RWPE2 (cell line): ENCODE measurements around the gene LAD1.

Source experiments
- ATAC-seq: fragments of 200-7000 bp; cut with Tn5 transposase; 3 replicates; pipeline ENCODE4 v1.9.1; 2021; ENCODE audit warnings: low read depth
- DNase-seq: peaks from one replicate; pipeline ENCODE4 v3.0.0-alpha.2; 2020; ENCODE audit warnings: low spot score
- H3K27ac ChIP-seq: fragments of 450-650 bp; 2 replicates; pipeline ENCODE4 v1.5.1; 2017; ENCODE audit warnings: mild to moderate bottlenecking; ENCODE audit not compliant: poor library complexity, severe bottlenecking
- H3K27me3 ChIP-seq: fragments of 250-450 bp; sonication (Bioruptor Pico); 2 replicates; pipeline ENCODE4 v1.5.1; 2021; ENCODE audit warnings: mild to moderate bottlenecking, moderate library complexity; ENCODE audit not compliant: insufficient read depth, poor library complexity, severe bottlenecking
- H3K36me3 ChIP-seq: fragments of 250-450 bp; sonication (Bioruptor Pico); 2 replicates; pipeline ENCODE4 v1.5.1; 2020; ENCODE audit warnings: low read depth, mild to moderate bottlenecking, moderate library complexity
- H3K4me1 ChIP-seq: fragments of 250-450 bp; sonication (Bioruptor Pico); 2 replicates; pipeline ENCODE4 v1.5.1; 2021; ENCODE audit warnings: mild to moderate bottlenecking, moderate library complexity; ENCODE audit not compliant: insufficient read depth, poor library complexity, severe bottlenecking
- H3K4me3 ChIP-seq: fragments of 250-450 bp; sonication (Bioruptor Pico); 2 replicates; pipeline ENCODE4 v1.5.1; 2021; ENCODE audit warnings: mild to moderate bottlenecking, moderate library complexity; ENCODE audit not compliant: severe bottlenecking
- H3K9me3 ChIP-seq: fragments of 250-450 bp; sonication (Bioruptor Pico); 2 replicates; pipeline ENCODE4 v1.5.1; 2021; ENCODE audit warnings: mild to moderate bottlenecking, moderate library complexity; ENCODE audit not compliant: severe bottlenecking
- CTCF ChIP-seq: fragments of 450-650 bp; IDR thresholded peaks from one replicate; pipeline ENCODE4 v1.5.1; 2017; ENCODE audit warnings: mild to moderate bottlenecking, moderate library complexity; ENCODE audit not compliant: poor library complexity, severe bottlenecking

LAD1 gene

GRCh38 chr1:201391651-201392511 is 7.2 kb downstream of the LAD1 start:
- H3K36me3 ChIP-seq: peaks cover 48% of the 10 kb centered on the region
- no peaks in the 10 kb centered on the region for H3K9me3 ChIP-seq
- no peak for TF ChIP-seq CTCF
- H3K27ac ChIP-seq: no peak overlapping the region
- peaks cover 22% of the 10 kb centered on the region for H3K4me1 ChIP-seq
- no peak for DNase-seq
- H3K27me3 ChIP-seq: no peaks in the 10 kb centered on the region
- H3K4me3 ChIP-seq: no peak overlapping the region
- ATAC-seq: no peak

GRCh38 chr1:201391225-201391624 is 7.9 kb downstream of the LAD1 start:
- Histone ChIP-seq H3K27me3 (no peaks in the 10 kb centered on the region), H3K27ac (no peak overlapping the region), H3K36me3 (peaks cover 55% of the 10 kb centered on the region), H3K9me3 (no peaks in the 10 kb centered on the region), H3K4me3 (no peak overlapping the region), H3K4me1 (peaks cover 15% of the 10 kb centered on the region)
- TF ChIP-seq CTCF: no peak
- ATAC-seq (no peak), DNase-seq (no peak)

GRCh38 chr1:201389051-201389450 is 10.1 kb downstream of the LAD1 start:
- Histone ChIP-seq H3K4me3 (no peak overlapping the region), H3K4me1 (peaks cover 10% of the 10 kb centered on the region), H3K36me3 (peaks cover 62% of the 10 kb centered on the region), H3K27ac (no peak overlapping the region), H3K27me3 (no peaks in the 10 kb centered on the region), H3K9me3 (no peaks in the 10 kb centered on the region)
- DNase-seq (no peak), ATAC-seq (no peak)
- TF ChIP-seq CTCF: no peak

GRCh38 chr1:201386208-201386607 is 12.9 kb downstream of the LAD1 start:
- no peak overlapping the region for H3K4me3 ChIP-seq
- ATAC-seq (no peak), DNase-seq (no peak)
- H3K27me3 ChIP-seq: no peaks in the 10 kb centered on the region
- peaks cover 76% of the 10 kb centered on the region for H3K36me3 ChIP-seq
- no peaks in the 10 kb centered on the region for H3K9me3 ChIP-seq
- peaks cover 14% of the 10 kb centered on the region for H3K4me1 ChIP-seq
- no peak for TF ChIP-seq CTCF
- H3K27ac ChIP-seq: peak overlapping the region; percentile 80

GRCh38 chr1:201385299-201385891 is 13.7 kb downstream of the LAD1 start:
- Histone ChIP-seq H3K4me3 (no peak overlapping the region), H3K27me3 (no peaks in the 10 kb centered on the region), H3K36me3 (peaks cover 71% of the 10 kb centered on the region), H3K4me1 (peaks cover 14% of the 10 kb centered on the region), H3K9me3 (no peaks in the 10 kb centered on the region), H3K27ac (peak overlapping the region; percentile 80)
- DNase-seq (no peak), ATAC-seq (peak; percentile 71)
- TF ChIP-seq CTCF: peak; percentile 88
